Measurements from ENCODE around the gene NOTUM. TPM values are rescaled to one million over a fixed set of nuclear protein-coding genes. Genes with fewer than 3 reads are reported as not detected.

Gene NOTUM
- total RNA-seq, 4 donors from 2014 or later: not detected

DNA sequence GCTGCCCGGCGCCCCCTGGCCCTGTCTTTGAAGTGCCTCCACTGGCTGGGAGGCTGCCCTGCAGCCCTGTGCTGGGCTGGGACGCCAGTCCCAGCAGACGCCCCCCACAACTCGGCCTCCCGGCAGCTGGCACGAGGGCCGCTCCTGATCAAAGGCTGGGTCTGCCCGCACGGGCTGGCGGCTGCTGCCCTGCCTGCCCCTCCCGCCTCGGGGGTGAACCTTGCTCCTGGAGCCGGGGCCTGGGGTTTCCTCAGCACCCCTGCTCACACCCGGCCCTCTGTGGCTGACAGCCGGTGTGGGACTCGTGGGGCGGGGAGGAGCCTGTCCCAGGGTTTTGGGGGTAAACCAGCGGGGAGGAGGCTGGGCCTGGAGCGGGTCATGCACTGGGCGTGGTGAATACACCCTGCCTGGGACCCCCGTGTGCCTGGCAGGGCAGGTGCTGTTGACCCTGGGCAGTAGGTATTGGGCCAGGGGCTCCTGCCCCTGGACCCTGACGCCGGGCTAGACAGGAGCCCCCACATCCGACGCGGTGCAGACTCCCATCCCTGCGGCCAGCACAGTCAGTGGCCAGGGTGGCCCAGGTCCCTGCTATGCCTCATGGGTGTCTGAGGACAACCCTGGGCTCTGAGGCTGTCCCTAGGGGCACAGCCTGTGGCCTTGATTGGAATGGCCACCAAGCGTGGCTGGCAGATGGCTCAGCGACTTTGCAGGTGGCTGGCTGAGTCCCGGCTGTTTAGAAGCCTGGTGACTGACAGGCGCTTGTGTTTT is 40.0 kb upstream of the NOTUM start:
- TF ChIP-seq, protein P1, sequence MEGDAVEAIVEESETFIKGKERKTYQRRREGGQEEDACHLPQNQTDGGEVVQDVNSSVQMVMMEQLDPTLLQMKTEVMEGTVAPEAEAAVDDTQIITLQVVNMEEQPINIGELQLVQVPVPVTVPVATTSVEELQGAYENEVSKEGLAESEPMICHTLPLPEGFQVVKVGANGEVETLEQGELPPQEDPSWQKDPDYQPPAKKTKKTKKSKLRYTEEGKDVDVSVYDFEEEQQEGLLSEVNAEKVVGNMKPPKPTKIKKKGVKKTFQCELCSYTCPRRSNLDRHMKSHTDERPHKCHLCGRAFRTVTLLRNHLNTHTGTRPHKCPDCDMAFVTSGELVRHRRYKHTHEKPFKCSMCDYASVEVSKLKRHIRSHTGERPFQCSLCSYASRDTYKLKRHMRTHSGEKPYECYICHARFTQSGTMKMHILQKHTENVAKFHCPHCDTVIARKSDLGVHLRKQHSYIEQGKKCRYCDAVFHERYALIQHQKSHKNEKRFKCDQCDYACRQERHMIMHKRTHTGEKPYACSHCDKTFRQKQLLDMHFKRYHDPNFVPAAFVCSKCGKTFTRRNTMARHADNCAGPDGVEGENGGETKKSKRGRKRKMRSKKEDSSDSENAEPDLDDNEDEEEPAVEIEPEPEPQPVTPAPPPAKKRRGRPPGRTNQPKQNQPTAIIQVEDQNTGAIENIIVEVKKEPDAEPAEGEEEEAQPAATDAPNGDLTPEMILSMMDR (IDR thresholded peaks at IDR 0.05): no peak
- DNase-seq (ENCODE audit: low spot score) (no peak), ATAC-seq (ENCODE audit: low FRiP score) (no peak)

DNA sequence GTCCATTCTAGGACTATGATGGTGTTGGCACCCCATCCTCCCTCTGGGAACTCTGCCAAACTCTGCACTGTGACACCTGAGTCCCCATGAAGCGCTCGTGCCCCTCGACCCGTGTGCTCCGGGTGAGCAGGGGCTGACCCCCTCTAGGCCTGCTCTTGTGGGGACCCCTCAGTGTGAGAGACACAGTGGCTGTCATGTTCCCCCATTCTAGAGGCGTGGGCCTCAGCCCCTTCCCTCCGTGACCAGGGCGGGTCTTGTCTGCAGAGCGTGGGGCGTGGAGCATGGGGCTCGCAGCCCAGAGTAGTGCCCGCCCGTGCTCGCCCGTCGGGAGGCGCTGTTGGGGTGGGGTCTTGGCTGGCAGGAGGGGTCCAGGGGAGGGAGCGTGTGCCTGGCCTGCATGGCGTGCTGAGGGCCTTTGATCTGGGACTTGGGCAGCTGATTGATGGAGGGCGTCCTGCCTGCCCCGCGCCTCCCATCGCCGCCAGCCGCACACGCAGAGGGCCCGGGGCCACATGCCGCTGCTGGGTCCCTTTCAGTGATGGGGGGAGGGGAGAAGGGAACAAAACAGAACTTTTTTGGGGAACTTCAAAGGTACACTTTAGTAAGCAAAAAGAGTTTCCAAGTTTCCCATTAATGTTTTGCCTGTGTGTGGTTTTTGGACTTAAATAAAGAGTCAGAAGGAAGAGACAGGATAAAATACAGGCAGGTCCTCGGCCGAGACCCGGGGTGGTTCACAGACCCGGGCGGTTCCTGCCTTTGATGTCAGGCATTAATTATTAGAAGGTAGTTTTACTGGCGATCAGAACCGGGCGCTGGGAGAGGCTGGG is 39.2 kb upstream of the NOTUM start:
- TF ChIP-seq, protein P1 (IDR thresholded peaks at IDR 0.05): no peak
- ATAC-seq (ENCODE audit: low FRiP score) (no peak), DNase-seq (ENCODE audit: low spot score) (no peak)

DNA sequence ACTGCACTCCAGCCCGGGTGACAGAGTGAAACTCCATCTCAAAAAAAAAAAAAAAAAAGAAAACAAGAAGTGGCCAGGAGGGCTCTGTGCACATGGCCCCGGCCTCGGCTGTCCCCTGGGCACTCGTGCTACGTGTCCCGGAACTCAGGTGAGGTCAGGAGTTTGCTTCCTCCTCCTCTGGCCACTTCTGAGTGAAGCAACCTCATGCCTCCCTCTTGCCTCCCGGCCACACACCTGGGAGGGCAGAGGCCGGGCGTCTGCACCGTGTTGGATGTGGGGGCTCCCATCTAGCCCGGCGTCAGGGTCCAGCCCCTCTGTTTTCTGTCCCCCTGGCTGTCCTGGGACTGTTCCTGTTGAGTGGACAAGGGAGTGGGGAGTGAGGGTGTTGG is 38.6 kb upstream of the NOTUM start:
- DNase-seq (ENCODE audit: low spot score): no peak
- ATAC-seq (ENCODE audit: low FRiP score): no peak
- TF ChIP-seq, protein P1 (IDR thresholded peaks at IDR 0.05): no peak

DNA sequence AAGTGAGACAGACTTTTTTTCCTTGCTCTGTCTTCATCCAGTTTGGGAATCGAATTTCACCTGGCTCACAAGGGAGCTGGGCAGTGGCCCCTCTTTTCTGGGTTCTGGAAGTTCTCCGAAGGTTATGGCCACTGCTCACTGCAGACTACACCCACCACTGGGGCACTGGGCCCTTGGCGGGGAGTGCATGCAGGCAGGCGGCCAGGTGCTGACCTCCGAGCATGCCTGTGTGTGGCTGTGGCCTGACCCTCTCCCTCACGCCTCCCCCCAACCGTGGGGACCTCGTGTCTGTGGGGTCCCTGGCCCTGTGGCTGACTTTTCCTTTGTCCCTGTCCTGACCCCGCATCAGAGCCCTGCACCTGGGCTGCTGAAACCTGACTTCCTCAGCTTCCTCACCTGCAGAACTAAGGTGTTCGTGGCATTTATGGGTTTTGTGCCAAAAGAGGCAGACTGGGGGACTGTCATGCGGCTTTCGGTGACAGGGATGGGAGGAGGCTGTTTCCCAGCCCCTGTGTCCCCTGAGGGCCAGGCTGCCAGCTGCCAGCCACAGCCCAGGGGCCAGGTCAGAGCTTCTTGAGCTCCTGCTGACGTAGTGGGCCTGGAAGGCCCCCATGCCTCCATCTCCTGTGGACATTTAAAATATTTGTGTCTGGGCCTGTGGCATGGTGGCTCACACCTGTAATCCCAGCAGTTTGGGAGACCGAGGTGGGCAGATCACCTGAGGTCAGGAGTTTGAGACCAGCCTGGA is 37.9 kb upstream of the NOTUM start:
- TF ChIP-seq, protein P1 (IDR thresholded peaks at IDR 0.05): no peak
- DNase-seq (ENCODE audit: low spot score): no peak
- ATAC-seq (ENCODE audit: low FRiP score): no peak

DNA sequence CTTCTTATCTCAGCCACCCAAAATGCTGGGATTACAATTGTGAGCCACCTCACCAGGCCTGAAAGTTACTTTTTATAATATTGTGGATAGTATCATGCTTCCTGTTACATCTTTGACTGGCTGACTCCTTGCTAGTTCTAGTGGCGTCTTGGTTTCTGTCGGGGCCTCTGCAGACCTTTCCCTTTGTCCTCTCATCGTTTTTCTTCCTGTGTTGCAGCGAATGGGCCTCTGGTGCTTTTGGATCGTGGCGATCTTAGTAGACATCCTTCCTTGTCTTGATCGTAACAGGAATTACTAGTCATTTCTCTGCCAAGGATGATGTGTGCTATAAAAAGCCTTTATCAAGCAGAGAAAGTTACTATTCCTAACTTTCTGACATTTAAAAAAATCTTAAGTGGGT is 37.2 kb upstream of the NOTUM start:
- no peak for ATAC-seq (ENCODE audit: low FRiP score)

DNA sequence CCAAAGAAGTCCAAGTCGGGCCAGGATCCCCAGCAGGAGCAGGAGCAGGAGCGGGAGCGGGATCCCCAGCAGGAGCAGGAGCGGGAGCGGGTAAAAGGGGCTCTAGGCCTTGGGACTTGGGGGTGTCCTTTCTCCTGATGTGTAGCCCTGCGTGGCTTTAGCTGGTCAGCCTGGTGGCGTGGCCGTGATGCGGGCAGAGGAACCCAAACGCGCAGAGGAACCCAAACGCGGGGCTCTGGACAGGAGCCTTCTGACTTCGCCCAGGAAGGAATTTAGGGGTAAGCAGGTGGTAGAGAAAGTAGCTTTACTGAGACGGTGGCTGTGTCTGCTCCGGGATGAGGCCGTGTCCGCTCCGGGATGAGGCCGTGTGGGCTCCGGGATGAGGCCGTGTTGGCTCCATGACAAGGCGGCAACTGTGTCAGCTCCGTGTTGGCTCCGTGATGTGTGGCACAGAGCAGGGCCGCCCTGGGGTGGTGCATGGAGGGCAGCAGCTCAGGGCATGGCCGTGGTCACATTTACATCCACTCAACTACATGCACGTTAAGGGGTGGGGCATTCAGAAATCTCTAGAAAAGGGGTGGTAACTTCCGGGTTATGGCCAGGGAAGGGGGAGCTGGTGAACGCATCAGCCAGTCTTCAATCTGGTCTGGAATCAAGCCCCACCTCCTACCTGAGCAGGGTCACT is 35.9 kb upstream of the NOTUM start:
- no peak for DNase-seq (ENCODE audit: low spot score)
- ATAC-seq (ENCODE audit: low FRiP score): no peak
- TF ChIP-seq, protein P1 (IDR thresholded peaks at IDR 0.05): no peak

More for the DNA sequence above, 37.2 kb upstream of the NOTUM start:
- DNase-seq (ENCODE audit: low spot score): no peak
- TF ChIP-seq, protein P1 (IDR thresholded peaks at IDR 0.05): no peak
